Glutamatergic neuron (in vitro differentiated cells): ENCODE data around the gene PTPRG. TPM values are rescaled to one million over a fixed set of nuclear protein-coding genes. Genes with fewer than 3 reads are reported as not detected.

Experiments
- DNase-seq: peaks from one replicate; pipeline ENCODE4 v3.0.0; 2022
- H3K27ac Mint-ChIP-seq: one replicate; pipeline ENCODE4 v1.8.0; 2020; ENCODE audit warnings: mild to moderate bottlenecking, mixed read lengths, inconsistent platforms; ENCODE audit not compliant: unreplicated experiment
- H3K27me3 Mint-ChIP-seq: one replicate; pipeline ENCODE4 v1.8.0; 2020; ENCODE audit warnings: mild to moderate bottlenecking, moderate library complexity, mixed read lengths, inconsistent platforms; ENCODE audit not compliant: unreplicated experiment
- H3K36me3 Mint-ChIP-seq: one replicate; pipeline ENCODE4 v1.8.0; 2020; ENCODE audit warnings: mild to moderate bottlenecking, mixed read lengths, inconsistent platforms; ENCODE audit not compliant: unreplicated experiment
- H3K4me1 Mint-ChIP-seq: one replicate; pipeline ENCODE4 v1.8.0; 2020; ENCODE audit warnings: mild to moderate bottlenecking, low read depth, mixed read lengths, inconsistent platforms; ENCODE audit not compliant: unreplicated experiment
- H3K4me3 Mint-ChIP-seq: one replicate; pipeline ENCODE4 v1.8.0; 2020; ENCODE audit warnings: mild to moderate bottlenecking, mixed read lengths, inconsistent platforms; ENCODE audit not compliant: unreplicated experiment
- H3K9me3 Mint-ChIP-seq: one replicate; pipeline ENCODE4 v1.8.0; 2020; ENCODE audit warnings: mild to moderate bottlenecking, moderate library complexity, mixed read lengths, inconsistent platforms; ENCODE audit not compliant: unreplicated experiment
- total RNA-seq: library from RNA; stranded (reverse); fragmentation: NEBNext Ultra II Directional; extraction: Animal tissue kit (Norgen Biotek cat#: 25700); gene quantifications from one replicate; pipeline ENCODE4 v1.2.1, GENCODE V29; 2021; ENCODE audit not compliant: unreplicated experiment
- TF ChIP-seq, protein P1 (sequence below): fragments of 200-600 bp; sonication (generic); IDR thresholded peaks from one replicate; pipeline ENCODE4 v1.5.0; 2021; ENCODE audit not compliant: partially characterized antibody, unreplicated experiment

PTPRG gene
- total RNA-seq, 1 donor from 2014 or later, result 52.1 TPM

DNA sequence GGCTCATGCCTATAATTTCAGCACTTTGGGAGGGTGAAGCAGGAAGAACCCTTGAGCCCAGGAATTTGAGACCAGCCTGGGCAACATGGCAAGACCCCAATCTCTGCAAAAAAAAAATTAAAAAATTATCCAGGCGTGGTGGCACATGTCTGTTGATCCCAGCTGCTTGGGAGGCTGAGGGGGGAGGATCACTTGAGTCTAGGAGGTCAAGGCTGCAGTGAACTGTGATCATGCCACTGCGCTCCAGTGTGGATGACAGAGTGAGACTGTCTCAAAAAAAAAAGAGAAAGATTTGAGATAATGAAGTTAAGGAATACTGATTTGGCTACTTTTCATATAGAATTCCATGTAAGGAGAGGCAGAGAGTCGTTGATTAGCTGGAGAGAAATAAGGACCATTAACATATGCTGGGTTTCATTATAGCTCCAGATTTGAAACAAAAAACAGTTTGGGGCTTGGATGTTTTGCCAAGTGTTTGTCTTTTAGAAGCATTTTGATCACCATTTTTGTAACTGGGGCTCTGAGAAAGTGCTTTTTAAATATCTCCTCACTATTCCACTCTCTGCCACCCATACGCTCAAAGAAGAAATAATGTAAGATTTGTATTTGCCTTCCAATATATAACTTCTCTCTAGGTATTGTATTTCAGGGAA, 597.8 kb downstream of the PTPRG start:
- TF ChIP-seq, protein P1, sequence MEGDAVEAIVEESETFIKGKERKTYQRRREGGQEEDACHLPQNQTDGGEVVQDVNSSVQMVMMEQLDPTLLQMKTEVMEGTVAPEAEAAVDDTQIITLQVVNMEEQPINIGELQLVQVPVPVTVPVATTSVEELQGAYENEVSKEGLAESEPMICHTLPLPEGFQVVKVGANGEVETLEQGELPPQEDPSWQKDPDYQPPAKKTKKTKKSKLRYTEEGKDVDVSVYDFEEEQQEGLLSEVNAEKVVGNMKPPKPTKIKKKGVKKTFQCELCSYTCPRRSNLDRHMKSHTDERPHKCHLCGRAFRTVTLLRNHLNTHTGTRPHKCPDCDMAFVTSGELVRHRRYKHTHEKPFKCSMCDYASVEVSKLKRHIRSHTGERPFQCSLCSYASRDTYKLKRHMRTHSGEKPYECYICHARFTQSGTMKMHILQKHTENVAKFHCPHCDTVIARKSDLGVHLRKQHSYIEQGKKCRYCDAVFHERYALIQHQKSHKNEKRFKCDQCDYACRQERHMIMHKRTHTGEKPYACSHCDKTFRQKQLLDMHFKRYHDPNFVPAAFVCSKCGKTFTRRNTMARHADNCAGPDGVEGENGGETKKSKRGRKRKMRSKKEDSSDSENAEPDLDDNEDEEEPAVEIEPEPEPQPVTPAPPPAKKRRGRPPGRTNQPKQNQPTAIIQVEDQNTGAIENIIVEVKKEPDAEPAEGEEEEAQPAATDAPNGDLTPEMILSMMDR, result no peak
- Mint-ChIP-seq H3K36me3 (peaks cover 5% of the 10 kb centered on the region), H3K9me3 (no peaks in the 10 kb centered on the region), H3K4me3 (no peak overlapping the region), H3K27me3 (no peaks in the 10 kb centered on the region), H3K27ac (no peak overlapping the region), H3K4me1 (peaks cover 4% of the 10 kb centered on the region)
- DNase-seq, result no peak

- Mint-ChIP-seq H3K36me3 (peaks cover 5% of the 10 kb centered on the region), H3K27ac (no peak overlapping the region), H3K27me3 (no peaks in the 10 kb centered on the region), H3K4me3 (no peak overlapping the region), H3K9me3 (no peaks in the 10 kb centered on the region), H3K4me1 (peaks cover 4% of the 10 kb centered on the region)
- DNase-seq, result no peak
- TF ChIP-seq, protein P1, result no peak
Observed at GRCh38 chr3:62159709-62160092, 598.3 kb downstream of the PTPRG start.

- no peaks in the 10 kb centered on the region for H3K27me3 Mint-ChIP-seq
- no peak overlapping the region for H3K27ac Mint-ChIP-seq
- no peaks in the 10 kb centered on the region for H3K9me3 Mint-ChIP-seq
- peaks cover 5% of the 10 kb centered on the region for H3K36me3 Mint-ChIP-seq
- no peak overlapping the region for H3K4me3 Mint-ChIP-seq
- no peak for DNase-seq
- H3K4me1 Mint-ChIP-seq, result peaks cover 4% of the 10 kb centered on the region
- TF ChIP-seq, protein P1, result no peak
Observed at GRCh38 chr3:62161371-62161770, 600.0 kb downstream of the PTPRG start.

DNA sequence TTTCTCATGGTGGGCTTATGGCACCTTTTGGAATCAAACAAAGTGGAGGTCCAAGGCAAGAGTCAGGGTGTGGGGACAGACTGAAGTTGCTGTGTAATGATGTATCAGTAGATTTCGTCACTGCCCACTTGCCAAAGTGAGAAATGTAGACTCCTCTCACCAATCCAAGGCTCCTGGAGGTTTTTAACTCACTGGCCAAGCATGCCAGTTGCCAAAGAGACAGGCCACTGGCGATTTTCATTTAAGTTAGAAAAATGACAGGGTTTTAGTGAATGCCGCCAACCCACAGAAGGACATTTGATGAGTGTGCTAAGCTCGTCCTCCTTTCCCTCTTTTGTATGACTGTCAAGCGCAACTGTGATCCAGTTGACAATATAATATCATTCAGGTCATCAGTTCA, 602.8 kb downstream of the PTPRG start:
- Mint-ChIP-seq H3K27me3 (no peaks in the 10 kb centered on the region), H3K27ac (no peak overlapping the region)

DNA sequence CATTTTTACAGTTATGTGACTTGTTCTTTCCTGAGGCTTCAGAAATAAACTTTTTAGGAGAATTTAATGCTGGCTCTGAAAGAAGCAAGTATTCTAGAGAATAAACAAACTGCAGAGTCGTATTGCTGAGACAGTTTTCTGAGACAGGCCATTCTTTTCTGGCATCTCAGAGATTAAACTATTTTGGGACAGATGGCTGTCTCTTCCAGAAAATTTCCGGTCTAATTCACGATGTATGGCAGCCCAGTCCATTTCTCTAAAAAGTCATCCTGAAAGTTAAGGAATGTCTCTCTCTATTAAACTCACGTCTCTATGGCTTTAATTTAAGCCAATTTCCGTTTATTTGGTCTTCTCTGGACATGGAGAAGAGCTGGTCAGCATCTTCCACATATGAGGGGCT, 603.4 kb downstream of the PTPRG start:
- no peak for DNase-seq
- peaks cover under 1% of the 10 kb centered on the region for H3K4me1 Mint-ChIP-seq
- no peaks in the 10 kb centered on the region for H3K9me3 Mint-ChIP-seq
- H3K27me3 Mint-ChIP-seq, result no peaks in the 10 kb centered on the region
- no peak overlapping the region for H3K27ac Mint-ChIP-seq
- TF ChIP-seq, protein P1, result no peak
- no peaks in the 10 kb centered on the region for H3K36me3 Mint-ChIP-seq
- H3K4me3 Mint-ChIP-seq, result no peak overlapping the region

More for the DNA sequence above, 602.8 kb downstream of the PTPRG start:
- Mint-ChIP-seq H3K4me3 (no peak overlapping the region), H3K36me3 (no peaks in the 10 kb centered on the region), H3K9me3 (no peaks in the 10 kb centered on the region), H3K4me1 (peaks cover 4% of the 10 kb centered on the region)
- TF ChIP-seq, protein P1, result no peak
- DNase-seq, result no peak
